Hepatocyte (in vitro differentiated cells): Measurements from ENCODE around the gene ECT2L.

Experiments
- EZH2phosphoT487 ChIP-seq: fragments of 200-600 bp; sonication (generic); IDR thresholded peaks from one replicate; pipeline ENCODE4 v1.6.1; 2018; ENCODE audit warnings: antibody characterized with exemption, mild to moderate bottlenecking, low read depth, moderate library complexity; ENCODE audit not compliant: unreplicated experiment, severe bottlenecking
- TF ChIP-seq, protein P1 (sequence below): fragments of 200-600 bp; sonication (generic); IDR thresholded peaks from 2 replicates; pipeline ENCODE4 v1.5.1; 2016; ENCODE audit warnings: antibody characterized with exemption, mild to moderate bottlenecking; ENCODE audit not compliant: poor library complexity

DNA sequence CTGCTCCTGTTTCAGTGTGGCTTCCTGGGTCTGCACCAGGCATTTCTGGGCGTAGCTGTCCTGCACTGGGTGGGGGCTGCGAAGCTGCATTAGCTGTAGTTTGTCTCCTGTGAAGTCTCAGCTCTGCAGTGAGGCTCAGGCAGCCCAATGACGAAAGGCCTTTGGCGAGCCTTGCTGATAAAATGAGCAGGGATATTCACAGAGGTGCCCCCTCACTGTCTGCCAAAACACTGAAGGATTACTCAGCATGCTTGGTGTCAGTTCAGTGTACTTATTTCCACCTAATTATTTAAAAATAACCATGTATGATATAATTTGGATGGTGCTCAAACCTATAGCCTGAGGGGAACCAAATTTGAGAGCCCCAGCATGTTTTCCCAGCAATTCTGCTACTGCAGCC is 73.5 kb downstream of the ECT2L start:
- TF ChIP-seq, protein P1, sequence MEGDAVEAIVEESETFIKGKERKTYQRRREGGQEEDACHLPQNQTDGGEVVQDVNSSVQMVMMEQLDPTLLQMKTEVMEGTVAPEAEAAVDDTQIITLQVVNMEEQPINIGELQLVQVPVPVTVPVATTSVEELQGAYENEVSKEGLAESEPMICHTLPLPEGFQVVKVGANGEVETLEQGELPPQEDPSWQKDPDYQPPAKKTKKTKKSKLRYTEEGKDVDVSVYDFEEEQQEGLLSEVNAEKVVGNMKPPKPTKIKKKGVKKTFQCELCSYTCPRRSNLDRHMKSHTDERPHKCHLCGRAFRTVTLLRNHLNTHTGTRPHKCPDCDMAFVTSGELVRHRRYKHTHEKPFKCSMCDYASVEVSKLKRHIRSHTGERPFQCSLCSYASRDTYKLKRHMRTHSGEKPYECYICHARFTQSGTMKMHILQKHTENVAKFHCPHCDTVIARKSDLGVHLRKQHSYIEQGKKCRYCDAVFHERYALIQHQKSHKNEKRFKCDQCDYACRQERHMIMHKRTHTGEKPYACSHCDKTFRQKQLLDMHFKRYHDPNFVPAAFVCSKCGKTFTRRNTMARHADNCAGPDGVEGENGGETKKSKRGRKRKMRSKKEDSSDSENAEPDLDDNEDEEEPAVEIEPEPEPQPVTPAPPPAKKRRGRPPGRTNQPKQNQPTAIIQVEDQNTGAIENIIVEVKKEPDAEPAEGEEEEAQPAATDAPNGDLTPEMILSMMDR = no peak
- no peak for TF ChIP-seq EZH2phosphoT487
